Spleen (tissue), 7 donors: ENCODE results near the gene FAM228A.

Experiments used
- CTCF ChIP-seq, 11 experiments: fragments of 200-600 bp in 7 of 11; fragments of 450-650 bp in 4 of 11; sonication (generic) in 4 of 11; IDR thresholded peaks in 8 of 11; conservative IDR thresholded peaks in 3 of 11; 1 replicate in 7 of 11; 2 replicates in 4 of 11; pipeline versions ENCODE4 v1.4.0 to v1.8.0; 2016 to 2021; ENCODE audit warnings: antibody characterized with exemption in 11 of 11, inconsistent platforms in 4 of 11, mild to moderate bottlenecking in 1 of 11
- POLR2AphosphoS5 ChIP-seq, 3 donors: sonication (generic); formaldehyde crosslinking; IDR thresholded peaks; one replicate each; pipeline ENCODE4 v1.5.1; 2017; ENCODE audit warnings: antibody characterized with exemption in 3 of 3
- donor health status: DM: no; HTN: no; CAD: no; lungs with moderate emphysema.
- donor health status: DM: no; HTN: no; CAD: no.
- donor health status: DM: no; HTN: no; CAD: no.

- peak in 8 of 11 experiments; percentile 23 to 83 (median 52) for TF ChIP-seq CTCF (IDR thresholded peaks at IDR 0.05 in 8 of 11, conservative IDR thresholded peaks at IDR 0.05 in 3 of 11)
- TF ChIP-seq POLR2AphosphoS5 (IDR thresholded peaks at IDR 0.05): no peak
Measured at GRCh38 chr2:24164416-24164973, 10.4 kb upstream of the FAM228A start.
